Panc1 (cell line): Measurements from ENCODE around the gene AZGP1.

Experiments
- CTCF ChIP-seq: fragments of 450-650 bp; IDR thresholded peaks from 2 replicates; pipeline ENCODE4 v1.5.1; 2017; ENCODE audit warnings: mild to moderate bottlenecking
- POLR2AphosphoS5 ChIP-seq: IDR thresholded peaks from 2 replicates; pipeline ENCODE4 v1.6.1; 2012; ENCODE audit warnings: mild to moderate bottlenecking, low read depth, low read length, moderate library complexity
- SIN3A ChIP-seq: IDR thresholded peaks from 2 replicates; pipeline ENCODE4 v1.6.1; 2012; ENCODE audit warnings: low read depth, mild to moderate bottlenecking, low read length, moderate library complexity, borderline replicate concordance; ENCODE audit not compliant: insufficient read depth
- TCF7L2 ChIP-seq: IDR thresholded peaks from 2 replicates; pipeline ENCODE4 v1.6.1; 2011; ENCODE audit warnings: mild to moderate bottlenecking, low read depth, low read length, inconsistent platforms
- TF ChIP-seq, protein P1 (sequence below), 2 experiments: IDR thresholded peaks; 2 replicates each; pipeline ENCODE4 v1.6.1; 2011 to 2012; ENCODE audit warnings: low read depth in 2 of 2, control low read depth in 1 of 2, low read length in 1 of 2, mild to moderate bottlenecking in 1 of 2, moderate library complexity in 1 of 2; ENCODE audit not compliant: insufficient read depth in 1 of 2

DNA sequence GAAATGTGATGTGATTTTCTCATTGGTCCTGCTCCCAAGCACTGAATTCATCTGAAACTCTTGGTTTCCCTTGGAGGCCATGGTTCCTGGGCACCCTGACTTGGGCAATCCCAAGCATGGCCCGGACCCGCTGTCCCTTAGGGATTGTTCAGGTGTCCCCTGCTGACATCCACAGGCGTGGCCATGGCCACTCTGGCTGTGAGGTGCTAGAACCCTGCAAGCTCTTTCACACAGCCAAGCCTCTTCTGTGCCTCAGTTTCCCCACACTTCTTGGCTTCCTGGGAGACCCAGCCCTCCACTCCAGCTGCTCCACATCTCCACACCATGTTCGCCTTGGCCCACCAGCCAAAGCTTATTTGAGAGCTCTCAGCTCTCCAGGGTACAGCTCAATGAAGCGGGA lies 12.0 kb upstream of the AZGP1 start:
- TF ChIP-seq CTCF (no peak), POLR2AphosphoS5 (no peak), SIN3A (no peak), TCF7L2 (no peak)
- TF ChIP-seq, protein P1, sequence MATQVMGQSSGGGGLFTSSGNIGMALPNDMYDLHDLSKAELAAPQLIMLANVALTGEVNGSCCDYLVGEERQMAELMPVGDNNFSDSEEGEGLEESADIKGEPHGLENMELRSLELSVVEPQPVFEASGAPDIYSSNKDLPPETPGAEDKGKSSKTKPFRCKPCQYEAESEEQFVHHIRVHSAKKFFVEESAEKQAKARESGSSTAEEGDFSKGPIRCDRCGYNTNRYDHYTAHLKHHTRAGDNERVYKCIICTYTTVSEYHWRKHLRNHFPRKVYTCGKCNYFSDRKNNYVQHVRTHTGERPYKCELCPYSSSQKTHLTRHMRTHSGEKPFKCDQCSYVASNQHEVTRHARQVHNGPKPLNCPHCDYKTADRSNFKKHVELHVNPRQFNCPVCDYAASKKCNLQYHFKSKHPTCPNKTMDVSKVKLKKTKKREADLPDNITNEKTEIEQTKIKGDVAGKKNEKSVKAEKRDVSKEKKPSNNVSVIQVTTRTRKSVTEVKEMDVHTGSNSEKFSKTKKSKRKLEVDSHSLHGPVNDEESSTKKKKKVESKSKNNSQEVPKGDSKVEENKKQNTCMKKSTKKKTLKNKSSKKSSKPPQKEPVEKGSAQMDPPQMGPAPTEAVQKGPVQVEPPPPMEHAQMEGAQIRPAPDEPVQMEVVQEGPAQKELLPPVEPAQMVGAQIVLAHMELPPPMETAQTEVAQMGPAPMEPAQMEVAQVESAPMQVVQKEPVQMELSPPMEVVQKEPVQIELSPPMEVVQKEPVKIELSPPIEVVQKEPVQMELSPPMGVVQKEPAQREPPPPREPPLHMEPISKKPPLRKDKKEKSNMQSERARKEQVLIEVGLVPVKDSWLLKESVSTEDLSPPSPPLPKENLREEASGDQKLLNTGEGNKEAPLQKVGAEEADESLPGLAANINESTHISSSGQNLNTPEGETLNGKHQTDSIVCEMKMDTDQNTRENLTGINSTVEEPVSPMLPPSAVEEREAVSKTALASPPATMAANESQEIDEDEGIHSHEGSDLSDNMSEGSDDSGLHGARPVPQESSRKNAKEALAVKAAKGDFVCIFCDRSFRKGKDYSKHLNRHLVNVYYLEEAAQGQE (IDR thresholded peaks at IDR 0.05; ENCODE audit: insufficient read depth in 1 of 2, low read depth in 2 of 2, low read length in 1 of 2) = no peak
